Measurements from ENCODE around the gene PYGB.

The PYGB gene

GRCh38 chr20:25247956-25248785 lies at the start of gene PYGB:
TSS of gene PYGB (plus strand) at chr20:25248085. CDS start at chr20:25248179, 94 bp downstream.
- DNase-seq (ENCODE audit: low spot score), result peak; percentile 72

GRCh38 chr20:25198663-25199383 lies 49.1 kb upstream of the PYGB start:
- DNase-seq (ENCODE audit: low spot score), result no peak

GRCh38 chr20:25199473-25200260 lies 48.2 kb upstream of the PYGB start:
- no peak for DNase-seq (ENCODE audit: low spot score)

GRCh38 chr20:25203089-25203488 lies 44.8 kb upstream of the PYGB start:
- no peak for DNase-seq (ENCODE audit: low spot score)

GRCh38 chr20:25203871-25204320 lies 44.0 kb upstream of the PYGB start:
- no peak for DNase-seq (ENCODE audit: low spot score)

- no peak for DNase-seq (ENCODE audit: low spot score)
These were observed 43.2 kb upstream of the PYGB start for GRCh38 chr20:25204550-25205276.

- DNase-seq (ENCODE audit: low spot score), result no peak
These were observed 42.4 kb upstream of the PYGB start for GRCh38 chr20:25205277-25206062.

GRCh38 chr20:25206063-25206403 lies 41.9 kb upstream of the PYGB start:
- DNase-seq (ENCODE audit: low spot score), result no peak

GRCh38 chr20:25206548-25206947 lies 41.3 kb upstream of the PYGB start:
- no peak for DNase-seq (ENCODE audit: low spot score)

GRCh38 chr20:25207149-25207959 lies 40.5 kb upstream of the PYGB start:
- no peak for DNase-seq (ENCODE audit: low spot score)

GRCh38 chr20:25207960-25208534 lies 39.8 kb upstream of the PYGB start:
- DNase-seq (ENCODE audit: low spot score), result no peak

GRCh38 chr20:25209400-25209799 lies 38.5 kb upstream of the PYGB start:
- DNase-seq (ENCODE audit: low spot score), result no peak

GRCh38 chr20:25209911-25210310 lies 38.0 kb upstream of the PYGB start:
- no peak for DNase-seq (ENCODE audit: low spot score)

- no peak for DNase-seq (ENCODE audit: low spot score)
These were observed 36.6 kb upstream of the PYGB start for GRCh38 chr20:25211273-25211672.

- DNase-seq (ENCODE audit: low spot score), result no peak
These were observed 35.6 kb upstream of the PYGB start for GRCh38 chr20:25212242-25212641.

GRCh38 chr20:25213566-25214425 lies 34.1 kb upstream of the PYGB start:
- DNase-seq (ENCODE audit: low spot score), result no peak

GRCh38 chr20:25214426-25214790 lies 33.5 kb upstream of the PYGB start:
- no peak for DNase-seq (ENCODE audit: low spot score)

GRCh38 chr20:25214819-25215218 lies 33.1 kb upstream of the PYGB start:
- no peak for DNase-seq (ENCODE audit: low spot score)

GRCh38 chr20:25215521-25215920 lies 32.4 kb upstream of the PYGB start:
- no peak for DNase-seq (ENCODE audit: low spot score)

Data from hematopoietic multipotent progenitor cell treated with erythropoietin and hydrocortisone succinate and interleukin-3 and kit ligand, for 15 days (in vitro differentiated cells).